Endothelial cell of umbilical vein (primary cell): ENCODE measurements around the gene CACNA1C.

Experiments
- CTCF ChIP-seq, 2 donors: IDR thresholded peaks; 1 replicate in 1 of 2; 2 replicates in 1 of 2; pipeline ENCODE4 v1.5.1; 2011; ENCODE audit warnings: low read length in 2 of 2, mild to moderate bottlenecking in 2 of 2, moderate library complexity in 2 of 2, control low read depth in 1 of 2, inconsistent platforms in 1 of 2, low read depth in 1 of 2; ENCODE audit not compliant: insufficient read depth in 1 of 2; ENCODE audit errors: extremely low read depth in 1 of 2
- EZH2 ChIP-seq: IDR thresholded peaks from 2 replicates; pipeline ENCODE4 v1.6.1; 2012; ENCODE audit warnings: borderline replicate concordance, low read depth, mild to moderate bottlenecking, moderate library complexity, low read length, inconsistent platforms; ENCODE audit not compliant: severe bottlenecking

GRCh38 chr12:2608608-2608945, 555.8 kb downstream of the CACNA1C start:
- TF ChIP-seq CTCF (IDR thresholded peaks at IDR 0.05; ENCODE audit: extremely low read depth in 1 of 2, insufficient read depth in 1 of 2, low read depth in 1 of 2, low read length in 2 of 2): no peak
- no peak for TF ChIP-seq EZH2
